CD4-positive, alpha-beta T cell (primary cell): ENCODE data around the gene TEDC2. TPM values are rescaled to one million over a fixed set of nuclear protein-coding genes. Genes with fewer than 3 reads are reported as not detected.

Experiments
- ATAC-seq: fragments of 200-7000 bp; cut with Tn5 transposase; one replicate; pipeline ENCODE4 v1.10.0; 2022; ENCODE audit warnings: mild to moderate bottlenecking; ENCODE audit not compliant: poor library complexity
- CTCF ChIA-PET: fragments of 350-600 bp; sonication (Branson Sonifier 250); formaldehyde crosslinking; loops from one replicate; lab custom pipeline; 2021; ENCODE audit warnings: antibody characterized with exemption, inconsistent platforms; lab: Charles Lee
- POLR2A ChIA-PET: fragments of 350-600 bp; sonication (Branson Sonifier 250); formaldehyde crosslinking; loops from one replicate; lab custom pipeline; 2021; ENCODE audit warnings: antibody characterized with exemption, inconsistent platforms; lab: Charles Lee
- DNase-seq, 14 experiments: peaks; one replicate each; pipeline ENCODE4 v3.0.0-alpha.2; 2013 to 2020; ENCODE audit warnings: mixed read lengths in 2 of 14
- H3K27ac ChIP-seq, 2 donors: one replicate each; pipeline versions ENCODE4 v1.5.1 to v1.7.0; 2013; ENCODE audit warnings: low read length in 2 of 2, low read depth in 1 of 2, mild to moderate bottlenecking in 1 of 2
- H3K27me3 ChIP-seq, 2 experiments: 1 replicate in 1 of 2; 2 replicates in 1 of 2; pipeline versions ENCODE4 v1.6.1 to v1.7.0; 2013; ENCODE audit warnings: low read length in 2 of 2, control low read depth in 1 of 2, mild to moderate bottlenecking in 1 of 2, moderate library complexity in 1 of 2; ENCODE audit not compliant: insufficient read depth in 2 of 2, control insufficient read depth in 1 of 2
- H3K36me3 ChIP-seq: one replicate; pipeline ENCODE4 v1.6.1; 2013; ENCODE audit warnings: low read length, control low read depth; ENCODE audit not compliant: insufficient read depth
- H3K4me1 ChIP-seq: one replicate; pipeline ENCODE4 v1.6.1; 2013; ENCODE audit warnings: low read length, control low read depth; ENCODE audit not compliant: insufficient read depth
- H3K4me3 ChIP-seq: one replicate; pipeline ENCODE4 v1.5.1; 2013; ENCODE audit warnings: mild to moderate bottlenecking, low read length, moderate library complexity
- H3K9me3 ChIP-seq, 2 experiments: 1 replicate in 1 of 2; 2 replicates in 1 of 2; pipeline versions ENCODE4 v1.6.1 to v1.7.0; 2013; ENCODE audit warnings: low read length in 2 of 2, mild to moderate bottlenecking in 2 of 2, control low read depth in 1 of 2, moderate library complexity in 1 of 2; ENCODE audit not compliant: control insufficient read depth in 1 of 2, insufficient read depth in 1 of 2
- H3K27ac Mint-ChIP-seq: one replicate; pipeline ENCODE4 v1.8.0; 2020; ENCODE audit warnings: mixed read lengths
- H3K27me3 Mint-ChIP-seq: one replicate; pipeline ENCODE4 v1.8.0; 2021; ENCODE audit warnings: mixed read lengths
- H3K36me3 Mint-ChIP-seq: one replicate; pipeline ENCODE4 v1.8.0; 2021; ENCODE audit warnings: low read depth, mixed read lengths
- H3K4me1 Mint-ChIP-seq: one replicate; pipeline ENCODE4 v1.8.0; 2021; ENCODE audit warnings: low read depth, mixed read lengths
- H3K4me3 Mint-ChIP-seq: one replicate; pipeline ENCODE4 v1.8.0; 2020; ENCODE audit warnings: mild to moderate bottlenecking, mixed read lengths
- H3K9me3 Mint-ChIP-seq: one replicate; pipeline ENCODE4 v1.8.0; 2020; ENCODE audit warnings: mixed read lengths
- intact Hi-C, 2 experiments: fragments of 100-400 bp; cut with DNase I in 1 of 2; cut with micrococcal nuclease in 1 of 2; formaldehyde crosslinking; loops; one replicate each; pipeline versions ENCODE4 v1.15.1 to v1.9.0; 2023 to 2025; cut with DNase I, micrococcal nuclease
- total RNA-seq, 174 experiments: library from RNA in 2 of 174; stranded (reverse) in 2 of 174; gene quantifications; one replicate each; pipeline ENCODE4 v1.2.3 and lab custom pipeline; 2021 to 2026
- TF ChIP-seq, protein P1 (sequence below): fragments of 200-600 bp; IDR thresholded peaks from one replicate; pipeline ENCODE4 v1.8.0; 2022; ENCODE audit warnings: antibody characterized with exemption, mild to moderate bottlenecking

Gene TEDC2
- total RNA-seq, 2 experiments from 2014 or later = 0.17 to 0.27 TPM

DNA sequence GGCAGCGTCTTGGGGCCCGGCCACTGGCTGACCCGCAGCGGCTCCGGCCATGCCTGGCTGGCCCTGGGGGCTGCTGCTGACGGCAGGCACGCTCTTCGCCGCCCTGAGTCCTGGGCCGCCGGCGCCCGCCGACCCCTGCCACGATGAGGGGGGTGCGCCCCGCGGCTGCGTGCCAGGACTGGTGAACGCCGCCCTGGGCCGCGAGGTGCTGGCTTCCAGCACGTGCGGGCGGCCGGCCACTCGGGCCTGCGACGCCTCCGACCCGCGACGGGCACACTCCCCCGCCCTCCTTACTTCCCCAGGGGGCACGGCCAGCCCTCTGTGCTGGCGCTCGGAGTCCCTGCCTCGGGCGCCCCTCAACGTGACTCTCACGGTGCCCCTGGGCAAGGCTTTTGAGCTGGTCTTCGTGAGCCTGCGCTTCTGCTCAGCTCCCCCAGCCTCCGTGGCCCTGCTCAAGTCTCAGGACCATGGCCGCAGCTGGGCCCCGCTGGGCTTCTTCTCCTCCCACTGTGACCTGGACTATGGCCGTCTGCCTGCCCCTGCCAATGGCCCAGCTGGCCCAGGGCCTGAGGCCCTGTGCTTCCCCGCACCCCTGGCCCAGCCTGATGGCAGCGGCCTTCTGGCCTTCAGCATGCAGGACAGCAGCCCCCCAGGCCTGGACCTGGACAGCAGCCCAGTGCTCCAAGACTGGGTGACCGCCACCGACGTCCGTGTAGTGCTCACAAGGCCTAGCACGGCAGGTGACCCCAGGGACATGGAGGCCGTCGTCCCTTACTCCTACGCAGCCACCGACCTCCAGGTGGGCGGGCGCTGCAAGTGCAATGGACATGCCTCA lies 12.0 kb downstream of the TEDC2 start:
- Mint-ChIP-seq H3K36me3 (no peaks in the 10 kb centered on the region), H3K27me3 (peaks cover 34% of the 10 kb centered on the region), H3K9me3 (no peaks in the 10 kb centered on the region), H3K4me3 (no peak overlapping the region), H3K27ac (no peak overlapping the region), H3K4me1 (peaks cover 10% of the 10 kb centered on the region)
- TF ChIP-seq, protein P1, sequence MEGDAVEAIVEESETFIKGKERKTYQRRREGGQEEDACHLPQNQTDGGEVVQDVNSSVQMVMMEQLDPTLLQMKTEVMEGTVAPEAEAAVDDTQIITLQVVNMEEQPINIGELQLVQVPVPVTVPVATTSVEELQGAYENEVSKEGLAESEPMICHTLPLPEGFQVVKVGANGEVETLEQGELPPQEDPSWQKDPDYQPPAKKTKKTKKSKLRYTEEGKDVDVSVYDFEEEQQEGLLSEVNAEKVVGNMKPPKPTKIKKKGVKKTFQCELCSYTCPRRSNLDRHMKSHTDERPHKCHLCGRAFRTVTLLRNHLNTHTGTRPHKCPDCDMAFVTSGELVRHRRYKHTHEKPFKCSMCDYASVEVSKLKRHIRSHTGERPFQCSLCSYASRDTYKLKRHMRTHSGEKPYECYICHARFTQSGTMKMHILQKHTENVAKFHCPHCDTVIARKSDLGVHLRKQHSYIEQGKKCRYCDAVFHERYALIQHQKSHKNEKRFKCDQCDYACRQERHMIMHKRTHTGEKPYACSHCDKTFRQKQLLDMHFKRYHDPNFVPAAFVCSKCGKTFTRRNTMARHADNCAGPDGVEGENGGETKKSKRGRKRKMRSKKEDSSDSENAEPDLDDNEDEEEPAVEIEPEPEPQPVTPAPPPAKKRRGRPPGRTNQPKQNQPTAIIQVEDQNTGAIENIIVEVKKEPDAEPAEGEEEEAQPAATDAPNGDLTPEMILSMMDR = no peak
- no peak for DNase-seq
- intact Hi-C loops = loop anchor here in 1 of 2 experiments (5.0 kb wide), 1 partner anchor 40 kb away; no protein-coding TSS in a partner anchor
- Histone ChIP-seq H3K36me3 (no peaks in the 10 kb centered on the region), H3K27me3 (peaks cover 44 to 59% of the 10 kb centered on the region in 2 experiments), H3K4me3 (no peak overlapping the region), H3K27ac (no peak overlapping the region), H3K9me3 (peaks cover 0 to 11% of the 10 kb centered on the region in 2 experiments), H3K4me1 (peaks cover 55% of the 10 kb centered on the region)
- ChIA-PET POLR2A (interaction anchor here (0.6 kb wide), 1 partner anchor 664 kb away, joined by 3 read pairs; no protein-coding TSS in a partner anchor), CTCF (no interaction called here)
- no peak for ATAC-seq

DNA sequence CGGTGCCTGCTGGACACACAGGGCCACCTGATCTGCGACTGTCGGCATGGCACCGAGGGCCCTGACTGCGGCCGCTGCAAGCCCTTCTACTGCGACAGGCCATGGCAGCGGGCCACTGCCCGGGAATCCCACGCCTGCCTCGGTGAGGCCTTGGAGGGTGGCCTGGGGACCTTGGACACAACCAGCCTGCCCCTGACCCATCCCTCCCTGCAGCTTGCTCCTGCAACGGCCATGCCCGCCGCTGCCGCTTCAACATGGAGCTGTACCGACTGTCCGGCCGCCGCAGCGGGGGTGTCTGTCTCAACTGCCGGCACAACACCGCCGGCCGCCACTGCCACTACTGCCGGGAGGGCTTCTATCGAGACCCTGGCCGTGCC lies 12.6 kb downstream of the TEDC2 start:
- Histone ChIP-seq H3K9me3 (peaks cover 0 to 11% of the 10 kb centered on the region in 2 experiments), H3K4me1 (peaks cover 50% of the 10 kb centered on the region), H3K27ac (no peak overlapping the region), H3K4me3 (no peak overlapping the region), H3K36me3 (no peaks in the 10 kb centered on the region), H3K27me3 (peaks cover 44 to 53% of the 10 kb centered on the region in 2 experiments)
- intact Hi-C loops = loop anchor here in 1 of 2 experiments (5.0 kb wide), 1 partner anchor 40 kb away; no protein-coding TSS in a partner anchor
- H3K9me3 Mint-ChIP-seq = no peaks in the 10 kb centered on the region
- TF ChIP-seq, protein P1 = no peak
- H3K36me3 Mint-ChIP-seq = no peaks in the 10 kb centered on the region
- ATAC-seq (no peak), DNase-seq (no peak)
- CTCF ChIA-PET = no interaction called here
- peaks cover 13% of the 10 kb centered on the region for H3K4me1 Mint-ChIP-seq
- no peak overlapping the region for H3K4me3 Mint-ChIP-seq
- no peak overlapping the region for H3K27ac Mint-ChIP-seq
- POLR2A ChIA-PET = no interaction called here
- peaks cover 28% of the 10 kb centered on the region for H3K27me3 Mint-ChIP-seq

DNA sequence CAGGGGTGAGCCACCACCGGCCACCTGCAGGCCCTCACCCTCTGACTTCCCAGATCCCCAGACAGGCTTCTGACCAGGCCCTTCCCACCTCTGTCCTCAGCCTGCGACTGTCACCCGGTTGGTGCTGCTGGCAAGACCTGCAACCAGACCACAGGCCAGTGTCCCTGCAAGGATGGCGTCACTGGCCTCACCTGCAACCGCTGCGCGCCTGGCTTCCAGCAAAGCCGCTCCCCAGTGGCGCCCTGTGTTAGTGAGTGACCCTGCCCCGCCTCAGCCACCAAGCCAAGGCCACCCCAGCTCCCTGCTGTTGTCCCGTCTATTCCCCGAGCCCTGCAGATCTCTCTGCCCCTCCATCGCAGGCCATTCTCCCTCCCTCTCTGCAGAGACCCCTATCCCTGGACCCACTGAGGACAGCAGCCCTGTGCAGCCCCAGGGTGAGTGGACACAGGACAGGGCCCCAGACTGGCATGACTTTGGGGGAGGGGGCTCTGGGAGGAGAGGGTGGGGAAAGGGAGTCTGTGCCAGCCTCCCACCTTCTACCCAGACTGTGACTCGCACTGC lies 13.1 kb downstream of the TEDC2 start:
- peak overlapping the region; percentile 89 for H3K4me3 Mint-ChIP-seq
- Histone ChIP-seq H3K27me3 (peaks cover 44 to 53% of the 10 kb centered on the region in 2 experiments), H3K4me1 (peaks cover 48% of the 10 kb centered on the region)

More for the DNA sequence above, 13.1 kb downstream of the TEDC2 start:
- CTCF ChIA-PET = no interaction called here
- ATAC-seq = no peak
- POLR2A ChIA-PET = interaction anchor here (1.0 kb wide), 1 partner anchor 13 kb away, joined by 3 read pairs; the partner anchor contains the start of gene TEDC2
- Mint-ChIP-seq H3K9me3 (no peaks in the 10 kb centered on the region), H3K36me3 (no peaks in the 10 kb centered on the region), H3K27ac (no peak overlapping the region), H3K27me3 (peaks cover 28% of the 10 kb centered on the region), H3K4me1 (peaks cover 13% of the 10 kb centered on the region)
- Histone ChIP-seq H3K27ac (no peak overlapping the region), H3K4me3 (peak overlapping the region; percentile 10), H3K36me3 (no peaks in the 10 kb centered on the region), H3K9me3 (peaks cover 0 to 11% of the 10 kb centered on the region in 2 experiments)
- intact Hi-C loops = loop anchor here in 1 of 2 experiments (5.0 kb wide), 1 partner anchor 41 kb away; no protein-coding TSS in a partner anchor
- DNase-seq = no peak
- TF ChIP-seq, protein P1 = no peak
